ENCODE measurements around the gene TRABD.
"Not testable (repeated sequence)": the region's sequence is repeated elsewhere in the genome, so short reads cannot be mapped to it uniquely, and the experiment has no call there.

TRABD gene

GRCh38 chr22:50185375-50186087 is at the start of gene TRABD:
Gene TRABD, plus strand, starts transcription at chr22:50185913. Its CDS starts 7,148 bp downstream, at chr22:50193061.
- DNase-seq: peak; percentile 89

GRCh38 chr22:50136581-50137015 is 49.1 kb upstream of the TRABD start:
- DNase-seq: peak; percentile 16

GRCh38 chr22:50137277-50137676 is 48.4 kb upstream of the TRABD start:
- DNase-seq: not testable (repeated sequence)

- no peak for DNase-seq
Observed at GRCh38 chr22:50138041-50138440, 47.7 kb upstream of the TRABD start.

- no peak for DNase-seq
Observed at GRCh38 chr22:50138988-50139387, 46.7 kb upstream of the TRABD start.

- DNase-seq: no peak
Observed at GRCh38 chr22:50139843-50140415, 45.8 kb upstream of the TRABD start.

GRCh38 chr22:50140615-50141014 is 45.1 kb upstream of the TRABD start:
- DNase-seq: no peak

GRCh38 chr22:50141462-50141861 is 44.3 kb upstream of the TRABD start:
- DNase-seq: no peak

- no peak for DNase-seq
Observed at GRCh38 chr22:50141891-50142363, 43.8 kb upstream of the TRABD start.

GRCh38 chr22:50143096-50143495 is 42.6 kb upstream of the TRABD start:
- no peak for DNase-seq

GRCh38 chr22:50144005-50144614 is 41.6 kb upstream of the TRABD start:
- no peak for DNase-seq

GRCh38 chr22:50145721-50146438 is 39.8 kb upstream of the TRABD start:
- DNase-seq: peak; percentile 13

- peak; percentile 76 for DNase-seq
Observed at GRCh38 chr22:50146439-50147238, 39.1 kb upstream of the TRABD start.

GRCh38 chr22:50147258-50148165 is 38.2 kb upstream of the TRABD start:
- not testable (repeated sequence) for DNase-seq

GRCh38 chr22:50148166-50148500 is 37.6 kb upstream of the TRABD start:
- DNase-seq: no peak

- peak; percentile 36 for DNase-seq
Observed at GRCh38 chr22:50148991-50149721, 36.6 kb upstream of the TRABD start.

GRCh38 chr22:50150161-50151129 is 35.3 kb upstream of the TRABD start:
- peak; percentile 9 for DNase-seq

- DNase-seq: no peak
Observed at GRCh38 chr22:50151571-50152537, 33.9 kb upstream of the TRABD start.
